Liver (tissue), 3 donors: ENCODE data around the gene MFF.

Experiments used
- CTCF ChIP-seq: fragments of 150-350 bp; IDR thresholded peaks from 2 replicates; pipeline ENCODE4 v1.5.1; 2017; ENCODE audit warnings: improper control_type of control experiment, low read depth, low read length; ENCODE audit not compliant: missing input control
- SP1 ChIP-seq: IDR thresholded peaks from 2 replicates; pipeline ENCODE4 v1.6.1; 2018; ENCODE audit warnings: antibody characterized with exemption, mild to moderate bottlenecking
- donor health status: healthy.
- donor health status: healthy.

DNA sequence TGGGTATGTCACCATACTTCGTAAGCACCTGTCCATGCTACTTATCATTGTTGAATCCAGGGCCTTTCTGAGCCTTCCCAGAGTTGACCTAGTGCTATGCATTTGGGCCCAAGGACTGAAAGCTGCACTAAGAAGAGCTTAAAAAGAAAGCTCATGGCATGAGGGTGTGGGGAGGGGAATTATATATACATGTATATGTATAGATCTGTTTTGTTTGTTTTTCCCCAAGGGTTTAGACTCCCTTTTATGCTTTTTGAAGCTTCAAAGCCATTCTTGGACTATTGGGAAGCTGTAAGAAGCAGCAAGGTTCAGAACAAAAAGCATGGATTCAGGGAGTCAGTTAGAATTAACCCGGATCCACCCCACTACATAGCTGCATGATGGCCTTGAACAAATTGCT is 23.3 kb downstream of the MFF start:
- TF ChIP-seq CTCF (no peak), SP1 (no peak)
